SHP77 (cell line): ENCODE data around the gene GOLPH3.

Source experiments
- DNase-seq, 2 experiments: peaks; one replicate each; lab custom pipeline; 2025; lab: John Stamatoyannopoulos, UW

GOLPH3 gene

DNA sequence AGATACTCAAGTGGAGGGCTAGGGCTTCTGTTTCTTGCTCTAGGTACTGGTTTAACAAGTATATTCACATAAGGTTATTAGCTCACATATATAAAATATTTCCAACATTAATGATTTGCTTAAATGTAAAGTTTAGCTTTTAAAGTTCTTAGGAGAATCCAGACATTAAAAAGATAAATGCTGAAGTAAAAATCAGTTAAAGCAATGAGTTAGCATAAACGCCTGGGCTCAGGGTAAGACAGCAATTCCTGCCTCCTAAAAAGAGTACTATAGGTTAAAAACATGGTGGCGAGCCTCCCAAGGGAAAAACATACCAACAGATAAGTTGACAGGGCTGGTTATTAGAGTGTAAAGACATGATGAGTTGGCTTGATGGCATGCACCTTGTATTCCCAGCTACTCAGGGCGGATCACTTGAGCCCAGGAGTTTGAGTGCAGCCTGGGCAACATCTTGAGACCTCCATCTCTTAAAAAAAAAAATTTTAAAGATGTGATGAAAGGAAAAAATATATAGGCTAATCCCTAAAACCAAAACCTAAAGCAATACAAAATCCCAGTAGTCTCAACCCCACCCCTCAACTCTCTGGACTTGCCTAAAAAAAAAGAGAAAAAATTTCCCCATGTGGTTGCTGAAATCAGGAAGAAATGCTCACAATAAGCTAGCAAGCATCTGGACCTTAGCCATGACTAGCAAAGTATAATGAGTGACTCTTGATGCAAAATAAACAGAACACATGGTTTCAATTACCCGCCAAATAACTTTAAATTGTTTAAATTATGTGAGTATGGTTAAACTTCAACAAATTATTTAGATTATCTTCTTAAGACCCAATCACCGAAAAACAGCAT, 3.6 kb downstream of the GOLPH3 start:
- no peak for DNase-seq

DNA sequence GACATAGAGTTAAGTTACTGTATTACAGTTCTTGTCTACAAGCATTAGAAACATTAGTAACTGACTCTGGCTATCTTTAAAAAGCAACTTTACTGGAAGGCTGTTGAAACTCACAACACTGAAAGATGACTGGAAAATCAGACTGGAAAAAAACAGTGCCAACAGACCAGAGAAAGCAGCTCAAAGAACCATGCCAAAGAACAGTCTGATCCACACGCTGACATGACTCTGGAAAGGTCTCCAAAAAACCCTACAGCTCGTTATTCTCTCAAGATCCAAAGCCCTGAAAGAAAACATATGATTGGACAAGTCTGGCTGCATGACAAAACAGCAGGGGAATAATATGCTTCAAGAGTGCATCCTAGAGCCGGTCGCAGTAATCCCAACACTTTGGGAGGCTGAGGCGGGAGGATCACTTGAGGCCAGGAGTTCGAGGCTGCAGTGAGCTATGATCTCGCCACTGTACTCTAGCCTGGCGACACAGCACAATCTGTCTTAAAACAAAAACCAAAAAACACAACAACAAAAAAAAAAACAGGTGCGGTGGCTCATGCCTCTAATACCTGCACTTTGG, 5.6 kb downstream of the GOLPH3 start:
- DNase-seq: no peak

DNA sequence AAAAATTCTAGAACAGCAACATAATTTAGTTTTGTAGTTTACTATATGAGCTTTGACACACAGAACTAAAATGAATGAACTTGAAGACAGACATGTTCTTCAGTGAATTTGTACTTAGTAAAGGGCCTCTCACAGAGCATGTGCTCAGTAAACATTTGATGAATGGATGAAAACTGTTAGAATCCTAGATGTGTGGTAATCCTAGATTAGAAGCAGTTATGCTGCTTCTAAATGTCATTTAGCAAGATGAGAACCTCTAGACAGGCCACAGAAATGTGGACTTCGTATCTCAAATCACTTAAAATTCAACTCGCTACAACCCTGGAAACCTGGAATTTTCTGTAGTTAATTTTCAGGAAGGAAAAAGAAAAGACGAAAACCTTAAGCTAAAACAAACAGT, 8.5 kb downstream of the GOLPH3 start:
- no peak for DNase-seq

DNA sequence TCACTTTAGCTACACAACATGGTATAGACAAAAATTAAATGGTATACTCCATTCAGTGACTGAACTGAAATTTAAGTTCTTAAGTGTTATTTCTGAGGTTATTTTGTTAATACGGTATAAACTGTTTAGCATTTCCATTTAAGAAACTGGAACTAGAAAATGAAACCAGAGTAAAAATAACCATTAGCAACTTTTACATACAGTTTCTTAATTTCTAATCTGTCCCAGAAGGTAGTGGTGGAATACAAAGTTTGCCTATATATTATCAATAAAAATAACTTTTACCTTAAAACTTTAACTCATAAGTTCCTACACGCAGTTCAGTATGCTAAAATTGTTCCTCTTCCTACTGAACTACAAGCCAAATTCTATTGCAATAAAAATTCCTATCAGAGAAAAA, 10.3 kb downstream of the GOLPH3 start:
- no peak for DNase-seq

DNA sequence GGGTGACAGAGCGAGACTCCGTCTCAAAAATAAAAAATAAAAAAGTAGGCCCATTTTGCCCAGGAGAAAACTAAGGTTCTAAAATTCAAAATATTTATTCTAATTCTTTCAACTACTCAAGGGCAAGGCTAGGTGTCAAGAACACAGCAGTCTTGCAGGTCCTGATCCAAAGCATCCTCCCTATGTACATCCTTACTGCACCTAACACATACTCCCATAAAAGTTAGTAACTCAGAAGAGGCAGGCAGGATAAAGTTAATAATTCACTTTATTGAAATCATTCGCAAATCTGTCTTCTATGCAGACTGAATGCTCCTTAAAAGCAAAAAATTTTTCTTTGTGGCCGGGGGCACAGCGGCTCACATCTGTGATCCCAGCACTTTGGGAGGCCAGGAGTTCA, 11.1 kb downstream of the GOLPH3 start:
- no peak for DNase-seq

DNA sequence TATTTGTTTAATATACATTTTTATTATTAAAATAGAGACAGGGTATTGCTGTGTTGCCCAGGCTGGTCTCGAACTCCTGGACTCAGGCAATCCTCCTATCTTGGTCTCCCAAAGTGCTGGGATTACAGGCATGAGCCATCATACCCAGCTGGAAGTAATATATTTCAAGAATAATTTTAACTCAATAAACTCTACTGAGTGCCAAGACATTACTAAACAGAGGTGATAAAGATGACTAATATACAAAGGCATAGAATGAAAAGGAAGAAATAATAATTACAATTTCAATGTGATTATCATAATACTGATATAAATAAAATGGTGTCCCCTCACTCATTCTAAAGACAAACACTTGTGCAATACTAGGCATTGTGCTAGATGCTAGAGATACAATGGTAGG, 13.9 kb downstream of the GOLPH3 start:
- DNase-seq: no peak

DNA sequence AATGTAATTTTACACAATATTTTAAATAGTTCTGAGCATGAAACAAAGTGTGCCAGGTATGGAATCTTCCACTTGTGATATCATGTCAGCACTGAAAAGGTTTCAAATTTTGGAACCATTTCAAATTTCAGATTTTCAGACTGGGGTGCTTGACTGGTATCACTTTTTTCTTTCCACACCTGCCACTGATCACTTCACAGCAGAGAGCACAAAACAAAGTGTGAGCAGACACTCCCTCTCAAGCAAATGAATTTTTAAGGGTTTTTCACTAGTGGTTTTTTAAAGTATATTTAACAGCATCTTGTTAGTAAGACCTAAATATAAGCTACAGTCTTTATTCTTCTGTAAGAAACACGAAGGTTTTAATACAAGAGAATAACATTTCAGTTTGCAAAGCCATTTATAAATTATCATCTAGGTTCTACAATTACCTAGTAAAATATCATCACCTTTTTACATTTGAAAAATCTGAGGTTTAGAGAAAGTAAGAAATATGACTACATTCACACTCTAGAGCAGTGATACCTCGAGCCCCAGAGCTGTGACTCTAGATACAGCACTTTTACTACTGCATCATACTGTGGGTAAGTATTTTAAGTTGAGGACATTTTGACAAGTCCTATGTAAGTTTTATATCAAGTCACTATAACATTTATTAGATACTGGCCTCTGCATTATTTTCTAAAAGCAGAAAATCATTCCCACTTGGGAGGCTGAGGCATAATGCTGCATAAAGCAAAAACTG, 14.6 kb downstream of the GOLPH3 start:
- no peak for DNase-seq

DNA sequence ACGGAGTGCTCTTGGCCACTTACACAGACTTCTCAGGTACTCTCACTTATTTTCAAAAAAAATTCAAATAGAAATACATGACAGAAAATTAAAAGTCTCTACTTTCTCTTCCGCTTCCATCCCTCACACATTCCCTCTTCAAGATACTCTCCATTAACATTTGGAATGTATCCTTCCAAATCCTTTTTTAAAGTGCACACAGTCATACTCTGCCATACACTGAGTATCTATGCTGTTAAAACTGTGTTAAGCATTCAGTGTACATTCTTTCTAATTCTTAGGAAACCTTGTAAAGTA, 15.5 kb downstream of the GOLPH3 start:
- no peak for DNase-seq

DNA sequence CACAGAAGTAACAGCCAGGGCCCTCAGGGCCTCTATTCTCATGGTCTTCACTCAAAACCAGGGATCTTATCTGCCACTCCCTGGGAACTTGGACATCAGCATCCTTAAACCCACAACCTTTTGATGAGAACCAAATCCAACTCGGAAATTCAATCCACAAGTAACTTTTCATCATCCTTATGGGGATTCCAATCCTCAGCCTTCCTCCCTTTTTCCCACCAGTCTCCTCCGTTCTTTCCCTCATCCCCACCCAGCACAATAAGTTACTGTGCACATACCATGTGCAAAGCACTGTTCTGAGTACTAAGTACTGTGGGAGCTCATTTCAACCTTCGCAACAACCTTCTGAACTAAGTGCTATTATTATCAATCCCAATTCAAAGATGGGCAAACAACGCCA, 17.0 kb downstream of the GOLPH3 start:
- no peak for DNase-seq

DNA sequence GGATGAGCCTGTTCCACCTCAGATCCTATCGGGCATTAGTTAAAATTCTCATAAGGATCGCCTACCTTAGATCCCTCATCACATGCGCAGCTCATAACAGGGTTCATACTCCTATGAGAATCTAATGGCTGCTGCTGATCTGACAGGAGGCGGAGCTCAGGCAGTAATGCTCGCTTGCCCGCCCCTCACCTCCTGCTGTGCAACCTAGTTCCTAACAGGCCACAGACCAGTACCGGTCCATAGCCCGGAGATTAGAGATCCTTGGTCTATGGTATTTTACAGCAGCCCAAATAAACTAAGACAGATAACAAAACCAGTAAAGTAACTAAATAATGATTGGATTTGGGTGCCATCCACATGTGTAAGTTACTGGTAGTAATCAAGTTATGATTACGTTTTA, 17.5 kb downstream of the GOLPH3 start:
- no peak for DNase-seq

DNA sequence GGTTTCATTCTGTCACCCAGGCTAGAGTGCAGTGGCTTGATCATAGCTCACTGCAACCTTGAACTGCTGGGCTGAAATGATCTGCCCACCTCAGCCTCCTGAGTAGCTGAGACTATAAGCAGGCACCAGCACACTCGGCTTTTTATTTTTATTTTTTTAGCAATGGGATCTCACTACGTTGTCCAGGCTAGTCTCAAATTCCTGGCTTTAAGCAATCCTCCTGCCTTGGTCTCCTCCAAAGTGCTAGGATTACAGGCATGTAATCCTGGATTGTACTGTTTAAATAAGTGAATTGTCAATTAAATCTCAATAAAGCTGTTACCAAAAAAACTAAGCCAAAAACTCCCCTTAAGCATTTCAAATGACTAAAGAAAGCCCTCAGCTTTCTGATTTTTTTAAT, 18.9 kb downstream of the GOLPH3 start:
- DNase-seq: no peak

DNA sequence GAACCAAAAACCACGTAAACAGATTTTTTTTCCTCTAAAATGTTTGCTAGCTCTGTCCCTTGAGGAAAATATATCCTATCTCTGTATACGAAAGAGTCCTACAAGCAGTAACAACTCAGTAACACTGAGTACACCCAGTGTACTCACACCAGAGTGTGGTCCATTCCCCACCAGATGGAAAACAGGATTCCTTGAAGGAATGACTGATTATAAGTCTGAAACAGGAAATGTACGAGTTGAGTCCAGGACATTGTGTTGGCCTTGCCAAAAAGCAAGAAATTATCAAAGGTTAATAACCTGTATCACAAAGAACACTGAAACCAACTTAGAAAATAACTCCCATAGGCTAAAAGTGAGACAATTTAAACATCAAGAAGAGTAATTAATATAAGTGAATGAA, 20.4 kb downstream of the GOLPH3 start:
- no peak for DNase-seq

DNA sequence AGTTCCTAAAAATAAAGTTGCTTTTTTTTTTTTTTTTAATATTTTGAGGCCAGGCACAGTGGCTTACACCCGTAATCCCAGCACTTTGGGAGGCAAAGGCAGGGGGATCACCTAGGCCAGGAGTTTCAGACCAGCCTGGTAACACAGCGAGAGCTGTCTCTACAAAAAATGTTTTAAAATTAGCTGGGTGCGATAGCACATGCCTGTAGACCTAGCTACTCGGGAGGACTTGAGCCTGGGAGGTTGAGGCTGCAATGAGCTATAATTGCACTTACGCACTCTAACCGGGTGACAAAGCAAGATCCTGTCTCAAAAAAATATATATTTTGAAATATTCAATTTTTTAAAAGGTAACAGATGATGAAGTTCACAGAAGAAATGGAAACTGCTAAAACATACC, 22.9 kb downstream of the GOLPH3 start:
- no peak for DNase-seq

DNA sequence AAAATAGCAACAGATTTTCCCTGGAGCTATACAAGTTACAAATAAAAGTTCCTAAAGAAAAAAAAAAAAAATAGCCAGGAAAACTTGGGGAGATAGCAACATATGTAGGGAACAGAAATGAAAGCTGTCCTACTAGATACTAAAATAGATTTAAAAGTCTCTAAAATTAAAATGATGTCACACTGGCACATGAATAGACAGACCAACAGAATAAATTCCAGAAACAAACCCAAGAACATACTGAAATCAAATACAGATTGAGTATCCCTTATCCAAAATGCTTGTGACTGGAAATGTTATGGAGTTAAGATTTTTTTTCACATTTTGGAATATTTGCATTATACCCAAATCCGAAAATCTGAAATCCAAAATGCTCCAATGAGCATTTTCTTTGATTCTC, 23.8 kb downstream of the GOLPH3 start:
- DNase-seq: no peak

DNA sequence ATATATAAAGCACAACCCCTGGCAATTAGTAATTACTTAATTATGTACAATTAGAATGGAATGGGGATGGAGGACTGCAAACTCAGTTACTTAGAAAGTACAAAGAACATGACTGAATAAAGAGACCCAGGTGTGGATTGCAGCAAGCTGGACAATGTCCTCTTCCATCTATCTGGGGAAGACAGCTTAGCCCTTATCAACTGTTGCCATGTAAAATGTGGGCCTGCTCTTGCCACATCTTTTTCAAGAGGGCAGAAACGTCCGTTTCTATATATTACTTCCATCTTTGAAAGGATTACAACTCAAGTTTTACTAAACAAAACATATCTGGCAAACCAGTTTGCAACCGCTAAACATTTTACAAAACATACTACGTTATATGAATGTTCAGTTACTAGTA, 26.2 kb downstream of the GOLPH3 start:
- no peak for DNase-seq

DNA sequence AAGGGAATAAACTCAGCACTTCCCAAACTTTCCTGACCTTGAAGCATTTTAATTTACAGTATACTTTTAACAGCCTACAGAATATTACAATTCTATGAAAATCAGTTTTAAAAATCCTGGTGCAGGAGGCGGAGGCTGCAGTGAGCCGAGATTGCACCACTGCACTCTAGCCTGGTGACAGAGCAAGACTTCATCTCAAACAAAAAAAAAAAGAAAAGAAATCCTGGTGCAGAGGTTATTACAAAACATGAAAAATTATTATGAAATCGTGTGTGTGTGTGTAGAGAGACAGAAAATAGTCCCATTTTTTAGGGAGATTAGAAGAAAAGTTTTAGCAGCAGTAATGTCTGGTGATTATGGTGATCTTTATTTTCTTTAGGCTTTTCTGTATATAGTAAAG, 26.9 kb downstream of the GOLPH3 start:
- no peak for DNase-seq

DNA sequence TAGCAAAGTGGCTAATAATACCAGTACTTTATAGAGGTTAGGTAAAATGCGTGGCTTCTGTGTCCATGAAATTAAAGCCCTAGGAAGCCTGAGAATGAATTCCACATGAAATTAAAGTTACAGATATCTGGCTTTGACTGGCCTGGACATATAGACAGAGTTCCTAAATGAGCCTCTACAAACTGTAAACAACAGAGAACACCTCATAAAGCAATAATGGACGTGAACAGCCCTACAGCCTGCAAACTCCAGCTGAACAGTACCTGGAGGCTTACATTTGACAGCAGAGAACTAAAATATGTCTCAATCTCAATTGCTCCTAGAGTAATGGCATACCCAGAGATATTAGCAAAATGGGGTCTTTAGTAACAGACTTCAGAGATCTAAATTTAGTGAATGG, 28.7 kb downstream of the GOLPH3 start:
- no peak for DNase-seq

DNA sequence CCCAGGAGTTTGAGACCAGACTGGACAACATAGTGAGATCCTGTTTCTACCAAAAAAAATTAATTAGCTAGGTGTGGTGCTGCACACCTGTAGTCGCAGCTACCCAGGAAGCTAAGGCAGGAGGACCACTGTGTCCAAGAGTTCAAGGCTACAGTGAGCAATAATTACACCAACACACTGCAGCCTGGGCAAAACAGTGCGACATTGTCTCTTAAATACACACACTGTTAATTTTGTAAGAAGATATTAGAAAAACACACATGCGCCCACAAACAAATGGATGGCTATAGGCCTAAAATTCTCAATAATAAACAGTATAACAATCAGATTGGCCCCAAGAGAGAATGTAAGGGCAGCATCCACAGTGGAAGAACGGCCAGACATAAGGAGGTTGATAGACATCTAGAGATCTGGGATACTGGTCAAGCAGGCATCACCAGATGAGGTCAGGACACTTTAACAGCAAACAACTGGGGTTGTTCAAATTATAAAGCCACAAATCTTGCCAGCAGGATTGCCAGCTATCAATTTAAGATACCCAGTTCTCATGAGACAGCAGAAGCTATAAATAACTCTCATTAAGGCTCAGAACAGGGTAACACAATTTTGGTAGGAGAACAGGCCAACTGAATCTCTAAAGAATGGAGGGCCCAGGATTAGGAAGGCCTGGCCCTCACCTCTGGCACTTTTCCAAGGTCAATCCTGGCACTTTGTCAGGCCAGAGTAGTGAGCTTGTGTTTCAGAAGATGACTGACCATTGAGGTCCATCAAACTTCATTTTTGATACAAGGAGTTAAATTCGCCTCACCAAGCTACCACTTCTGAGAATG, 29.5 kb downstream of the GOLPH3 start:
- no peak for DNase-seq

DNA sequence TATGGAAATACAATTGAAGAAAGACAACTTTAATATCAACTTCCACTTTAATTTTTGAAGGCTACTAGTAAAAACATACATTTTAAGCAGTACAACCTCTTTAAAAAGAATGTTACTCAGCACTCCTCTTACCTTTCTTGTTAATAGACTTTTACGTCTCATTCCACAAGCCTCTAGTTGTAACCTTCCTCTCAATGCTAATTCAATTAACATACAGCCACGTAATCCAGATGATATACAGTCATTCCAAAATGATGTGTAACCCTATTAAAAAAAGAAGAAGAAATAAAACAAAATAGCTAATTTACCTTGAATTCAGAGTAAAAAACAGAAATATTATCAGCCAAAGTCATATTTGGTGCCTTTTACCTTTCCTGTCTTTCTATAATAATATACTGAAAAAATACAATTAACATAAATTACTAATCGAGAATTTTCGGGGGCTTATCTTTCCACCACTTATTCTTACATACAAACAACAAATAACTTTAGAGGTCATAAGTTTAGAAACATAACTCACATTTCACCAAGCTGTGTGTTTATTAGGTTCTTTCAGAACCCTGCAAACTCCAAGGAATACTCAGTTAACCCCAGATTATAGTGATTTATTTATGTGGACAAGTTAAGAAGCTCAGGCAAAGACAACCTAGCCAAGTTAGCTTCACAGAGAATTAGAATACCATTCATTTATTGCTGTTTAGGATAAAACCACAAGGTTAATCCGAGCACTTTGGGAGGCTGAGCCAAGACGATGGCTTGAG, 30.3 kb downstream of the GOLPH3 start:
- DNase-seq: no peak

DNA sequence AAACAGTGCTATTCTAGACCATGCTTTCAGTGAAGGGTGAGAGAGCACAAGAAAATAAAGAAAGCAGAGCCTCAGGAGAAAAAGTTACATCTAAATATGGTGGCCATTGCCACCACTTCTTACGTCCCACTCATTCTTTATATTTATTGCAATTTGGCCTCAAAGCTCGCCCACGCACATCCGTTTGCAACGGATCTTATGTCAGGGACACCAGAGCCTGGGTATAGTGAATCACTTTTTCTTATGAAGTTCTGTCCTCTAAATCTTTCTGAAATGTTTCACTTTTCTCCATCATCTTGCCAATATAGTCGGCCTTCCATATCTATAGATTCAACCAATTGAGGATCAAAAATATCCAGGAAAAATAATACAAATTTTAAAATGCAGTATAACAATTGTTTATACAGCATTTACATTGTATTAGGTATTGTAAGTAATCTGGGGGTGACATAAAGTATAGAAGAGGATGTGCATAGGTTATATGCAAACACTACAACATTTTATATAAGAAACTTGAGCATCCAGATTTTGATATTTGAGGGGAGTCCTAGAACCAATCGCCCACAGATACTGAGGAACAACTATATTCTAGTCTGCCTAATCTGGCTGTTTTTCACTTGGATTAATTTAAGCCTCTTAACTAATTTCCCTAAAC, 35.2 kb downstream of the GOLPH3 start:
- DNase-seq: no peak

DNA sequence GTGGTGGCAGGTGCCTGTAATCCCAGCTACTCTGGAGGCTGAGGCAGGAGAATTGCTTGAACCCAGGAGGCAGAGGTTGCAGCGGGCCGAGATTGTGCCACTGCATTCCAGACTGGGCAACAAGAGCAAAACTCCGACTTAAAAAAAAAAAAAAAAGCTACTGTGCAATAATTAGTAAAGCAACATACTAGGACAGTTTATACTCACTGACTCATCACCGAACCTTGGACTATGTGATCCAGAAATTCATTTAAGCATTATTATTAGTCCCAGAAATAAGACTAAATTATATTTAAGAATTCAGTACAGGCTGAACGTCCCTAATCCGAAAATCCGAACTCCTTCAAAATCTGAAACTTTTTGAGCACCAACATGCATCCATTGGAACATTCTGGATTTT, 37.8 kb downstream of the GOLPH3 start:
- DNase-seq: no peak
